Nephron (organoid): Measurements from ENCODE around the gene GSG1L.

ENCODE experiments used
- H3K27ac Mint-ChIP-seq, 3 experiments: 2 replicates each; pipeline ENCODE4 v1.8.0; 2020; ENCODE audit warnings: mixed read lengths in 3 of 3, mild to moderate bottlenecking in 2 of 3, moderate library complexity in 1 of 3
- H3K27me3 Mint-ChIP-seq: 2 replicates; pipeline ENCODE4 v1.8.0; 2021; ENCODE audit warnings: low read depth, mild to moderate bottlenecking, moderate library complexity, mixed read lengths
- H3K36me3 Mint-ChIP-seq: 2 replicates; pipeline ENCODE4 v1.8.0; 2020; ENCODE audit warnings: low read depth, mixed read lengths
- H3K4me1 Mint-ChIP-seq: 2 replicates; pipeline ENCODE4 v1.8.0; 2020; ENCODE audit warnings: mixed read lengths
- H3K4me3 Mint-ChIP-seq, 3 experiments: 2 replicates each; pipeline ENCODE4 v1.8.0; 2020; ENCODE audit warnings: mild to moderate bottlenecking in 3 of 3, mixed read lengths in 3 of 3, moderate library complexity in 2 of 3
- H3K9me3 Mint-ChIP-seq: 2 replicates; pipeline ENCODE4 v1.8.0; 2020; ENCODE audit warnings: mixed read lengths
- CTCF ChIP-seq, 3 experiments: fragments of 200-600 bp; sonication (generic); IDR thresholded peaks; one replicate each; pipeline ENCODE4 v1.5.0; 2021; ENCODE audit warnings: antibody characterized with exemption in 3 of 3; ENCODE audit not compliant: unreplicated experiment in 3 of 3

Gene GSG1L

GRCh38 chr16:27760789-27761176, 302.7 kb downstream of the GSG1L start:
- Mint-ChIP-seq H3K27me3 (peaks cover 6% of the 10 kb centered on the region), H3K36me3 (peaks cover 79% of the 10 kb centered on the region), H3K4me3 (no peak overlapping the region), H3K9me3 (peaks cover 4% of the 10 kb centered on the region), H3K27ac (no peak overlapping the region), H3K4me1 (peaks cover 8% of the 10 kb centered on the region)
- no peak for TF ChIP-seq CTCF (IDR thresholded peaks at IDR 0.05; ENCODE audit: unreplicated experiment in 3 of 3)

DNA sequence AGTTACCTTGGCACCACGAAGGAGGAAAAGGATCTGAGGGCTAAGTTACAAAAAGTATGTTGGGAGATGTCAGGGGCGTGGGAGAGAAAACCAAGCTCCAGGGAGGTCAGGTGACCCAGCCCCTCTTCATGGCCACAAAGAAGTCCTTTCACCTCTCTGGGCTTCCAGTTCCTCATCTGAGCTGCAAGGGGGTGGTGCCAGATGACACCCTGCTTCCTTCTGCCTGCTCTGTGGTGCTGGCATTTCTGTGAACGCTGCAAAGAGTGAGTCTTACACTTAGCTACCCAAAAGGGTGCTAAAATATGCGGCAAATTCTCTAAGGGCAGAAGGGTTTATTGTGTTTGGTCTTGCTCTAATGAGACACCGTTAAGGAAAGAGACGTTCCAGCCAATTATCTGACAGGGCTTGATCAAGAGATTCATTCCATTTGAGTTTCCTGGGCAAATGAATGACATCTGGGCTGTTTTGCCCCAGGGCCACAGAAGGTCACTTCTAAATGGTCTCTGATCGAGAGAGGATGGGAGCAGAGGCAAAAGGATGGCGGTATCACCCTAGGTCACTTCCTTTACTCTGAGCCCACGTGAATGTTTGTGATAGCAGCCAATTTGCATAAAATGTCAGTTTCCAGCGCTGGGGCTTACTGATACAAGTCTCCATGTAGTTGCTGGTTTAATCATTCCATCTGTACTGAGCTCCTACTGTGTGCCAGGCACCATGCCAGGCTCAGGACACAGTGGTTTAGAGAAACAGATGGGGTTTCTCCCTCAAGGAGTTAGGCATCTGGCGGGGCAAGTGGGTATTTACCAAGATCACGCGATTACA, 303.3 kb downstream of the GSG1L start:
- Mint-ChIP-seq H3K4me3 (no peak overlapping the region), H3K27ac (no peak overlapping the region), H3K4me1 (peaks cover 8% of the 10 kb centered on the region), H3K27me3 (peaks cover 3% of the 10 kb centered on the region), H3K9me3 (no peaks in the 10 kb centered on the region), H3K36me3 (peaks cover 74% of the 10 kb centered on the region)
- no peak for TF ChIP-seq CTCF (IDR thresholded peaks at IDR 0.05; ENCODE audit: unreplicated experiment in 3 of 3)

- peaks cover 72% of the 10 kb centered on the region for H3K36me3 Mint-ChIP-seq
- H3K4me1 Mint-ChIP-seq: peaks cover 8% of the 10 kb centered on the region
- peaks cover 3% of the 10 kb centered on the region for H3K27me3 Mint-ChIP-seq
- no peak overlapping the region for H3K4me3 Mint-ChIP-seq
- no peaks in the 10 kb centered on the region for H3K9me3 Mint-ChIP-seq
- H3K27ac Mint-ChIP-seq: no peak overlapping the region
- no peak for TF ChIP-seq CTCF (IDR thresholded peaks at IDR 0.05; ENCODE audit: unreplicated experiment in 3 of 3)
These were observed 304.1 kb downstream of the GSG1L start for GRCh38 chr16:27759301-27759871.

- Mint-ChIP-seq H3K4me1 (peaks cover 8% of the 10 kb centered on the region), H3K4me3 (no peak overlapping the region), H3K27me3 (peaks cover 3% of the 10 kb centered on the region), H3K36me3 (peaks cover 63% of the 10 kb centered on the region), H3K9me3 (no peaks in the 10 kb centered on the region), H3K27ac (no peak overlapping the region)
- no peak for TF ChIP-seq CTCF (IDR thresholded peaks at IDR 0.05; ENCODE audit: unreplicated experiment in 3 of 3)
These were observed 305.0 kb downstream of the GSG1L start for GRCh38 chr16:27758544-27758943.

DNA sequence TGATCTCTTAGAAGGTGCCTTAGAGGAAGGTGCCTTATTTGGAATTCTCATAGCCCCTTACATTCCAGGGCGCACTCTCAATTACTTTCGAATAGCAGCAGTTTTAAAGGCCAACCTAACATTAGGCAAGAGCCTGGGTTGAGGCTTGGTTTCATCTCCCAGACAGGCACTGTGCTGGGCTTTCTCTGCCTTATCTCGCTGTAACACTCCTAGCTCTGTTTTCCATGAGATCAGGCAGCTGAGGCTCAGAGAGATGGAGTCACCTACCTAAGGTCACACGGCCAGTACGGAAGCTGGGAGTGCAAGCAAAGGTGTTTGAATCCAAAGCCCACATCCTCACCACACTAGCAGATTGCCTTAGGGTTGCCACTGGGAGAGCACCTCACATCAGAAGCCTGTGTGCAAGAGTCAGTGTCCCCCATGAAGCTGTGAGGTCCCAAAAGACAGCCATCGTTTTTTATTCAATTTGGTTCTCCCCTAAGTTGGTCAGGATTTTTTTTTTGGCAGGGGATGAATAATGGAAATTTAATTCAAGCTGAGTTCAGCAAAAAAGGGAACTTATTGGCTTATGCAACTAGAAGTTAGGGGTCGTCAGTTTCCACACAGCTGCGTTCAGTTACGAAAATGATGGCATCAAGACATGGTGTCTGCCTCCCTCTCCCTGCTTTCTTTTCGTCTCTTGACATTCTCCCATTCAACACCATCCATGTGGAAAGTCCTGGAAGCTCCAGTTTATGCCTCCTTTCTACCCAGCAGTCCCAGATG, 307.1 kb downstream of the GSG1L start:
- no peak overlapping the region for H3K4me3 Mint-ChIP-seq
- no peak for TF ChIP-seq CTCF (IDR thresholded peaks at IDR 0.05; ENCODE audit: unreplicated experiment in 3 of 3)
- peaks cover 51% of the 10 kb centered on the region for H3K36me3 Mint-ChIP-seq
- H3K4me1 Mint-ChIP-seq: peaks cover 8% of the 10 kb centered on the region
- H3K27ac Mint-ChIP-seq: peak overlapping the region in 1 of 3 experiments; percentile 40
- H3K27me3 Mint-ChIP-seq: peaks cover 3% of the 10 kb centered on the region
- no peaks in the 10 kb centered on the region for H3K9me3 Mint-ChIP-seq
